Stomach smooth muscle (tissue), 2 donors: ENCODE data around the gene SCRN1.

Experiments
- H3K27ac ChIP-seq: one replicate; pipeline ENCODE4 v1.7.0; 2013; ENCODE audit warnings: mild to moderate bottlenecking, low read length, inconsistent platforms
- H3K27me3 ChIP-seq, 2 donors: one replicate each; pipeline ENCODE4 v1.7.0; 2013; ENCODE audit warnings: low read length in 2 of 2; ENCODE audit not compliant: insufficient read depth in 2 of 2, control insufficient read depth in 1 of 2
- H3K36me3 ChIP-seq, 2 donors: one replicate each; pipeline ENCODE4 v1.7.0; 2013; ENCODE audit warnings: low read length in 2 of 2; ENCODE audit not compliant: control insufficient read depth in 2 of 2, insufficient read depth in 2 of 2
- H3K4me1 ChIP-seq: one replicate; pipeline ENCODE4 v1.7.0; 2013; ENCODE audit warnings: low read length; ENCODE audit not compliant: control insufficient read depth, insufficient read depth
- H3K4me3 ChIP-seq, 2 donors: one replicate each; pipeline ENCODE4 v1.7.0; 2013; ENCODE audit warnings: low read length in 2 of 2
- H3K9ac ChIP-seq, 2 donors: one replicate each; pipeline ENCODE4 v1.7.0; 2013; ENCODE audit warnings: low read length in 2 of 2, mild to moderate bottlenecking in 1 of 2
- H3K9me3 ChIP-seq, 2 donors: one replicate each; pipeline ENCODE4 v1.7.0; 2013; ENCODE audit warnings: low read length in 2 of 2; ENCODE audit not compliant: control insufficient read depth in 2 of 2
- donor health status: healthy.
- donor health status: Pancreatic carcinoma.

SCRN1 gene

DNA sequence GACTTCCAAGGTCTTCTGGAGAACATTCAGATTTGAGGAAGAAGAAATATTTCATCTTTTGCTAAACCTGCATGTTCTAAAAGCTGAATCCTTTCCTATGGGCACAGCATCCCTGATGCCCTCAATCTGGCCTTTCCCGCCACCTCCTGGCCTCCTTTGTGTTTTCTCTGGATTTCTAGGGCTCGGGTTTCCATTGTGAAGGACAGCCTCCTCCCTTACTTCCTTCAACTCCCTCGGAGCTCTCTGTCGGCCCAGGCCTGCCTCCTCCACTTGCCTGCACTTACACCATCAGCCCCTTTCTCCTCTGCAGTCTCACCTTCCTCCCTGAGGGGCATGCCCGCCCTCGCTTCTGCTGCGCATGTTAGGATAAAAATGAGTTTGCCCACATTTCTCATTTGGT lies 107.9 kb downstream of the SCRN1 start:
- no peak overlapping the region for H3K9ac ChIP-seq
- H3K27me3 ChIP-seq = peaks cover 2 to 8% of the 10 kb centered on the region in 2 donors
- no peak overlapping the region for H3K4me3 ChIP-seq
- no peak overlapping the region for H3K27ac ChIP-seq
- H3K9me3 ChIP-seq = no peaks in the 10 kb centered on the region
- H3K4me1 ChIP-seq = peaks cover 4% of the 10 kb centered on the region
- H3K36me3 ChIP-seq = no peaks in the 10 kb centered on the region

GRCh38 chr7:29879609-29880008 lies 110.0 kb downstream of the SCRN1 start:
- Histone ChIP-seq H3K27me3 (peaks cover 2 to 8% of the 10 kb centered on the region in 2 donors), H3K36me3 (no peaks in the 10 kb centered on the region), H3K27ac (no peak overlapping the region), H3K9me3 (no peaks in the 10 kb centered on the region), H3K9ac (no peak overlapping the region), H3K4me1 (peaks cover 4% of the 10 kb centered on the region), H3K4me3 (no peak overlapping the region)

- H3K4me3 ChIP-seq = no peak overlapping the region
- H3K36me3 ChIP-seq = no peaks in the 10 kb centered on the region
- H3K9ac ChIP-seq = no peak overlapping the region
- H3K27me3 ChIP-seq = peaks cover under 1 to 4% of the 10 kb centered on the region in 2 donors
- H3K4me1 ChIP-seq = no peaks in the 10 kb centered on the region
- no peak overlapping the region for H3K27ac ChIP-seq
- H3K9me3 ChIP-seq = no peaks in the 10 kb centered on the region
These were observed 111.4 kb downstream of the SCRN1 start for GRCh38 chr7:29878081-29878688.

DNA sequence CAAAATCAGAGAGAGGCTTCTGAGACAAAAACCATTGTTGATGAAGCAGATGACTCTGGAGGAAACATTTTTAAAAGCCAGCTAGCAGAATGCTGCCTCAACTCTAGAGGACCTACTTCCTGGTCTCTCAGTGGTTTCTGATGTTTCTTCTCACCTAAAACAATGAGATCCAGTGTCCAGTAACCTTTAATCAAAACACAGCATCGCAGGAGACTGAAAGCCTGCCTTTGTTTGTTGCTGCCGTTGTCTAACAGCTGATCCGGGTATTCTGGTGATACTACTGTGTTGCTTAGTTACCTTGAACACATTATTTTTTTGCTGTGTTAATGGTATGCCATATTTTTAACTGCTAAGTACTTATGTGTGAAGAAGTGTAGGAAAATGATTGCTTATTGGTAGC lies 112.4 kb downstream of the SCRN1 start:
- H3K36me3 ChIP-seq = no peaks in the 10 kb centered on the region
- H3K27ac ChIP-seq = no peak overlapping the region

DNA sequence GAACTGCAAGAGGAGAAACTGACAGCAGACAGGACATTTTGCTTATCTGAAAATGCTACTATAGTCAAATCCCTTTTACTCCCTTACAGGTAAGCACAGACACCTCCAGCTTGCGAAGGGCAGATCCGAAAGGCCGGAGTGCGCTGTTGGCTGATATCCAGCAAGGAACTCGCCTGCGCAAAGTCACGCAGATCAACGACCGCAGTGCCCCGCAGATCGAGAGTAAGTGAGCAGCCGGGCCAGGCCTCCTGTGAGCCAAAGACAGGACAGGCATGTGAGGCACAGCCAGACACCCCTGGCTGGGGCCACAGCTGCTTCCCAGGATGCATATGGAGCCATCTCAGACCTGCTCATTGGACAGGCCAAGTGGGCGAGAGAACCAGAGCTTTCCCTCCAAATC lies 113.9 kb downstream of the SCRN1 start:
- Histone ChIP-seq H3K9me3 (no peaks in the 10 kb centered on the region), H3K4me3 (no peak overlapping the region), H3K9ac (no peak overlapping the region), H3K27ac (no peak overlapping the region), H3K27me3 (no peaks in the 10 kb centered on the region), H3K36me3 (no peaks in the 10 kb centered on the region), H3K4me1 (no peaks in the 10 kb centered on the region)

More for the DNA sequence above, 112.4 kb downstream of the SCRN1 start:
- H3K4me1 ChIP-seq = no peaks in the 10 kb centered on the region
- no peaks in the 10 kb centered on the region for H3K27me3 ChIP-seq
- no peak overlapping the region for H3K4me3 ChIP-seq
- no peak overlapping the region for H3K9ac ChIP-seq
- H3K9me3 ChIP-seq = no peaks in the 10 kb centered on the region

DNA sequence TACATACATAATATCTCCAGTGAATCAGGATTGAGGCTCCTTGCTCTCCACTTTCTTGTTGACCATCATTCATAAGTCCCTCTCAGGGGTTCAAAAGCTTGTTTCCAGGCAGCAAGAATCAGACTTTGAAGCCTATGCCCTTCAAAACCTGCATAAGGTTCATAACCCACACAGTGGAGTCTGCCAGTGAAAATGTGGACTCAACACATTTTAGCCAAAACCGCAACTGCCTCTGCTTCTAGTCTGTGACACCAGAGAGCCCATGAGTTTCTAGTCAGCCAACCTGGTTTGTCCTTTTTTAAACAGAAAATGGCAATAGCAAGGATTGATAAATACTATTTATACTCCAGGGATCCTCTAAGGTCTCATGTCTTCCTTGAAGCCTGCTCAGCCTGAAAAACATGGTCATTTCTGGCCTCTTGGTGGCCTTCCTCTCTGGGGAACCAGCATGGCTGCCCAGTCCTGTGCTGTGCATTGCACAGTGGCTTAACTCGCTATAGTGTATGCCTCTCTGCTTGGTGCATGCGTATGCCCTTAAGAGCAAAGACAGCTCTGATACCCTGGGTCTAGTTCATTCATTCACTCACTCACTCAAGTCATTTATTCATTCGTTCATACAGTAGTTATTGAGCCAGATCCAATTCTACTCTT lies 115.8 kb downstream of the SCRN1 start:
- Histone ChIP-seq H3K4me3 (no peak overlapping the region), H3K27ac (no peak overlapping the region), H3K36me3 (no peaks in the 10 kb centered on the region), H3K9ac (no peak overlapping the region), H3K9me3 (no peaks in the 10 kb centered on the region), H3K4me1 (no peaks in the 10 kb centered on the region), H3K27me3 (no peaks in the 10 kb centered on the region)

- no peak overlapping the region for H3K4me3 ChIP-seq
- H3K27me3 ChIP-seq = no peaks in the 10 kb centered on the region
- H3K27ac ChIP-seq = no peak overlapping the region
- H3K9me3 ChIP-seq = no peaks in the 10 kb centered on the region
- H3K9ac ChIP-seq = no peak overlapping the region
- H3K36me3 ChIP-seq = no peaks in the 10 kb centered on the region
- H3K4me1 ChIP-seq = no peaks in the 10 kb centered on the region
These were observed 117.7 kb downstream of the SCRN1 start for GRCh38 chr7:29871787-29872398.
